Renal cortex interstitium (tissue), 11 donors: ENCODE data around the gene APRT. TPM values are rescaled to one million over a fixed set of nuclear protein-coding genes. Genes with fewer than 3 reads are reported as not detected.
A peak's percentile ranks its signal among the peaks of the same experiment; 100 is the strongest.
"Not testable (repeated sequence)": the region's sequence is repeated elsewhere in the genome, so short reads cannot be mapped to it uniquely, and the experiment has no call there.

Experiments
- DNase-seq, 11 donors: peaks; one replicate each; pipeline ENCODE4 v3.0.0-alpha.2; 2013; ENCODE audit warnings: low read depth in 9 of 11, low spot score in 4 of 11; ENCODE audit errors: extremely low read depth in 1 of 11
- polyA plus RNA-seq, 3 donors: library from polyadenylated mRNA; unstranded; fragments of 120-200 nt; gene quantifications; one replicate each; pipeline ENCODE4 v1.2.1, GENCODE V29; 2013; ENCODE audit not compliant: insufficient read length in 3 of 3

APRT gene
- polyA plus RNA-seq, 3 donors = 70.7 to 114 (median 97.3) TPM

DNA sequence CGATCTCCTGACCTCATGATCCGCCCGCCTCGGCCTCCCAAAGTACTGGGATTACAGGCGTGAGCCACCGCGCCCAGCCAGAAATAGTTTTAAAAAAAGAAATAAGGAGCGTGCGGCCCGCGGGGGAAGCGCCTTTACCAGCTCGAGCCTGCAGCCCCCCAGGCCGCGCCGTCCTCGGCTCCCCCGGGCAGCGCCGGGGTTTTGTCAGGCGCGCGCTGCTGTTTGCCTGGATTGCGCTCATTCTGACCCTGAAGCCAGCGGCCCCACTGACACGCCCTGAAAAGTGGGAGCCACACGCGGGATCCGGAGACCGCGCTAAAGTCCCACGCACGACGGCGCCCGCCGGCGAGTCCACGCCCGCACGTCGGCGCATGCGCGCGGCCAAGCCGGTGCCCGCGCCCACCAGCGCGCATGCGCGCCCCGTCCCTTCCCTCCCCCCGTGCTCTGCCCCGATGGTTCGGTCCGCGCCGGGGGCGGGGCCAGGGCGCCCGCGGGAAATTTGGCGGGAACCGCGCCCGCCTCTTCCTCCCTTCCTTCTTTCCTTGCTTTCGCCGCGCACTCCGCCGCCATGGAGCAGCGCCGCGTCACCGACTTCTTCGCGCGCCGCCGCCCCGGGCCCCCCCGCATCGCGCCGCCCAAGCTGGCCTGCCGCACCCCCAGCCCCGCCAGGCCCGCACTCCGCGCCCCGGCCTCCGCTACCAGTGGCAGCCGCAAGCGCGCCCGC lies 8.3 kb downstream of the APRT start, which contains the start of gene CDT1:
CDT1 (plus strand) TSS at position 526 of the 724 bp plus-strand sequence; CDS start at position 569, 43 bp downstream.
- peak in 8 of 11 donors; percentile 61 to 77 (median 68) for DNase-seq

DNA sequence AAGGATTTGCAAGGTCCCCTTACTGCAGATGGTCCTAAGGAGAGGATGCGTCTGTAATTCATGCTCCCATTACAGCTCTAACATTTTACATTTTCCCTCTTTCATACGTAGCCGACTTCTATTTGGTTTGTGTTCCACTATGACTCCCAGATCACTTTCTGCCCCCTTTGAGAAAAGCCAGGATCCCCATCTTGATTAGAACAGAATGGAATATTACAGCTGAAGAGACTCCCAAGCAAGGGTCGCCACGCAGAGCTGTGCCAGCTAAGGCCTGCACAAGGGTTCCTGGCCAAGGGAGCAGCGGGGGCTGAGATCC lies 11.5 kb downstream of the APRT start:
- DNase-seq = no peak

DNA sequence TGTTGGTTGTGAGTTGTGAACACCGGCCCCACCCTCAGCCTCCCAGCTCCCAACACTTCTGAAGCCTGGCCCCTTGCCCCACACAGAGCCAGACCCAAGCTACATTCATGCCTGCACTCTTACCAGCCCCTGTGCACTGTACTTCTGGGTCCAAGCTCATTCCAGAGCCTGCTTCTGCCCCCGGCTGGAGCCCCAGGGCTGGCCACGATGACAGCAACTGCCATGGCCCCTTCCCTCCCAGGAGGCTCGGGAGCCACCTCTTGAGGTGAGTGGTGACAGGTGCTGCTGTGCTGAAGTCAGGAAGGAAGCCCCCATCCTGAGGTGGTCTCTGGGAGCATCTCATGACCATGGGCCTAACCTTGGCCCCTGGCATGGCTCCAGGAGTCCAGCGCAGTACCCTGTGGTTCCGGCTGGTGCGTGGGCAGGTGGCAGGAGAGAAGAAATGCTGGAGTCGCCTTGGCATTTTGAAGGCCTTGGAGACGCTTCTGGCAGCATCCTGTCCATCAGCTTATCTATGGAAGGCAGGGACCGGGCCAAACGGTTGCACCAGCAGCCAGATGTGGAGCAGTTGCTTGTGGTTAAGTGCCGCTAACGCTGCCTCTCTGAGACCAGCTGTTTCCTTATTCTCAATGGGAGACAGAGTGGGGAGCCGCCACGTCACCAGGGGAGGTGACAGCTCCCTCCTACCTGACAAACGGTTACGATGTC lies 12.0 kb downstream of the APRT start:
- DNase-seq = no peak

DNA sequence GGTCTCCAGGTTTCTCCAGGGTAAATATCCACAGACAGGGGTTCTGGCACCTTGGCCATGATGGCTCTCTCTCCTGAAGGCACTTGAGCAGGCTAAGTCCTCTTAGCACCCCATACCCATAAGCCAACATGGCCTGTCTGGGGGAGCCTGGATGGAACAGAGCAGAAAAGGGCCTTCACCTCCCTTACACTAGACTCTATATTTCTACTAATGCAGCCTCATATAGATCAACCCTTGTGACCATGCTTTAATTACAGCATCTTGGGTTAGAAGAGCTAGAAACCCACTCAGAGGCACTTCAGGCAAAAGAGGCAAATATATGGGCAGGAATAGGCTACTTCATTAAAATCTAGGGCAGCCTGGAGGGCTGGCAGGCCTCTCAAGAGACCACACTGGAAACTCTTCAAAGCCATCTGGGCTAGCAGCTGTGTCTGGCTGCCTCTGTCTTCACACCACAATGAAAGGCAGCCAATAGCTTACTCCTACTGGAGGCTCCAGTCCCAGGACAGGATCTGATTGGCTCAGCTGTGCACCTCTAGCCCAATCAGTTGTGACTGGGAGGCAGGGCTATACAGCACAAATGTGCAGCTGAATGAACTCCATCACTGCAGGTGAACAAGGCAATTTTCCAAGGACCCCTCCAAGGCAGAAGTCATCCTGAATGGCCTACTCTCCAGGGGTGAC lies 12.8 kb downstream of the APRT start:
- no peak for DNase-seq

DNA sequence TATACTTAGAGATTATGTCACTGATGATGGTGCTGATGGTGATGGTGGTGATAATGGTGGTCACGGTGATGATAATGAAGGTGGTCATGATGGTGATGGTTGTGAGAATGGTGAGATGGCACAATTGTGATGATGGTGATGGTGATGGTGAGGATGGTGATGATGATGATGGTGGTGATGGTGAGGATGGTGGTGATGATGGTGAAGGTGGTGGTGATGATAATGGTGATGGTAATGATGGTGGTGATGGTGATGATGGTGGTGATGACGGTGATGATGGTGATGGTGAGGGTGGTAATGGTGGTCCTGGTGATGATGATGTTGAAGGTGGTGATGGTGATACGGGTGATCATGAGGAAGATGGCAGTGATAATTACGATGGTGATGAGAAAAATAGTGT lies 13.7 kb downstream of the APRT start:
- no peak for DNase-seq

DNA sequence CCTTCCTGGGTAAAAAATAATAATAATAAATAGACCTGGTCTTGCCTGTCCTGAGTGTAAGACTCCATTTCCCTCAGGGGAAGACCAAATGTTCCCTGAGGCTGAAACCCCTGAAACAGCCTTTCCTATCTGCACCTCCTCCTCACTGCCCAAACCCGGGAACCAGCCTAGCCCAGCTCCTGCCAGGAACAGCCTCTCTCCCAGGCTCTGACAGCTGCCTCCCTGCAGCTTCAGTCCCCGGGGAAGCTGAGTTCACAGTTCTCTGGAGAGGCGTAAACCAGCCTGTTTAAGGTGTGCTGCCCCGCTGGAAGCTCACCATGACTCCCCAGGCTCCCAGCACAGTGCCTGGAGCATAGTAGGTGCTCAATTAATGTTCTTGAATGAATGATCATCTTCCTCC lies 15.4 kb downstream of the APRT start:
- DNase-seq = no peak

DNA sequence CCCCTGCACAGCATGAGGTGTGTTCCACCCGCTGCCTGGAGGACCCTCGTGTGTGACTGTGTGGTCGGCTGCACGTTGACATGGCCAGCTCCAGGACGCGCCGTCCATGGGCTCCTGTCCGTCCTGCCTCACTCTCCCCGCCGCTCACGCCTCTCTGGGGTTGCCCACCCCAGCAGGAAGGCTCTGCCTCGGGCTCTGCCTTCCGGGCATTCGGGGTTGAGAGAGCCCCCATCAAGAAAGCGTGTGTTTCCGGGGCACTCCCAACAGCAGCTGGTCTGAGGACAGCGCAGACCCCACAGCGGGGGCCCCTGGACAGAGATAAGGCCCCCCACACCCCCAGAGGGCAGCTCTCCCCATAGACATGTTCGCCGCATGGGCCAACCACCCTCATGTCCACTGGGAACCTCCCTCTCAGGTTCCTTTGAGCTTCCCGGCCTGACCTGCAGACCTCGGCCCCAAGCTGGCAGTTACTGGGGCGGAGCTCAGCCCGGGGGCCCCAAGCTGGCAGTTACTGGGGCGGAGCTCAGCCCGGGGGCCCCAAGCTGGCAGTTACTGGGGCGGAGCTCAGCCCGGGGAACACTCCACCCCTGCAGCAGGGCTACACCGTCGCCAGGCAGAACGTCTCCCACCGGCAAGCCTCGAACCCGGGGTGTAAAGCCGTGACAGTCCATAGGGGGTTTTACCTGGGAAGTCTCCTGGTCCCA lies 18.3 kb downstream of the APRT start:
- no peak for DNase-seq

DNA sequence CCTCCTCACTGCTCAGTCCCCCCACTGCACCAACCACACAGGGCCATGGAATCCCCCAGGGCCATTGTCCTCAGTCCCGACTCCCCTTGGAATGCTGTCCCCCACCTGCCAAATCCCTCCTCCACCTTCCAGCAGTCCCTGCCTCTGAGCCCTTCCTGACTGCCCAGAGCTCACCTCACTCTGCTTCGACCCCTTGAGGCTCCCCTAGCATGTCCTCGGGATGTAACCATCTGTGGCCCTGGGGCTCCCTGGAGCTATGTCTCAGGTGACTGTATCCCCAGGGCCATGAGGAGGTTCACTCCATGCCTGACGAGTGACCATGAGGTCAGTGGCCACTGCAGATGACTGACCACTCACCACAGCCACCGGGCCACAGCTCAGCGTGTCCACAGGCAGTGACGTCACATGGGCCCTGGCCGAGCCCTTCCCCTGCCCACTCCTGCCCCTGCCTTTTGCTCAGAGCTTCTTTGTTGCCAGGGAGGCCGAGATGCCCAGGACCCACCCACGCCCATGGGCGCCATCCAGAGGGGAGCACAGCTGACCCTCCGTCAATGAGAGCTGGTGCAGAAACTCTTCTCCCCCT lies 19.0 kb downstream of the APRT start:
- no peak for DNase-seq

DNA sequence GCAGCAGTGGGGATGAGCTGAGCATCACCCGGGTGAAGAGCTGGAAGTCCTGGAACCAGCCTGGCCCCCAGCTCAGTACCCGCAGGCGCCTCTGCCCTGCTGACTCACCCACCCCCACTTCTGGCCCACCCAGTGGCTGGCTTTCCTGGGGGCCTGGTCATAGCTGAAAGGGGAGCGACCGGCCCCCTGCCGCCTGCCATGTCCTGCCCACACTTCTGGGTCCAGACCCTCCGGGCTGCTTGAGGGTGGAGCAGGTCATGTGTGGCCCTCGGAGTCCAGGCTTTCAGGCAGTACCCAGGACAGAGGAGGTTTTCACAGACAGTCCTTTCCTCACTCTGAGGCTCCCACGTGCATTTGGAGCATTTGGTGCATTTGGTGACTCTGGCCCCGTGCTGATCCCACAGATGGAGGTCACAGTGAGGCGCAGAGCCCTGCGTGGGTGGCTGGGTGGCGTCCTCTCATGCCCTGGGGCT lies 19.6 kb downstream of the APRT start:
- no peak for DNase-seq

DNA sequence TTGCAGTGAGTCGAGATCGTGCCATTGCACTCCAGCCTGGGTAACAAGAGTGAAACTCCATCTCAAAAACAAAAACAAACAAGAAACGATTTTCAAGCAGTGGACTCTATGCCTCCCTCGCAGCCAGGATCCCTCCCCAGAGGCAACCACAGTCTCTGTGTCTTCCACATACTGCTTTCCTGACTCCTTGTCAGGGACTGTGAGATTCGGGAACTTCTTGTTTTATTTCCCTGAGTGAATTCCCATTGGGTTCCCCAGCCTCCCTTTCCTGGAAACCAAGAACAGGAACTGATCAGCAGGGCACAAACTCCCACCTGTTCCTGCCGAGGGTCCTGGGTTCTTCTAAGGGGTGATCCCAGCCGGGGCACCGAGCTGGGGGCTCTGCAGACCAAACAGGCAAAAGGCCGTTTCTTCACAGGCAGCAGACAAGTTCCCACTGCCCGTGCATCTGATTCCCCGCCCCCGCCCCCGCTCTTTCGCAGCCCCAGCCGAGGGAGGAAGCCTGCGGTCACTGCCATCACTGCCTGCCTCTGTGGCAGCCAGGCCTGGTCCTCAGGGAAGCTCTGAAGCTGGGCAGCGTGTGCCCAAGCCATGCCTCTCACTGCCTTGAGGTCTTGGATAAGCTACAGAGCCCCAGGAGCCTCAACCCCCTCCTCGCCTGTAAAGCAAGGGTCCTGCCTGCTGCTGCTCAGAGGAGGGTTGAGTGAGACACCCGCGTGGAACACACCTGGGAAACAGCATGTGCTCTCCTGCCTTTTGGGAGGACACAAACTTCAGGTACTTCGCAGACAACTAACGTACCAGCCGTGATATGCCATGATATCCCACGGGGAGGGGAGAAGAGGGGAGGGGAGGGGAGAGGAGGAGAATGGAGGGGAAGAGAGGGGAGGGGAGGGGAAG lies 21.2 kb downstream of the APRT start:
- DNase-seq = no peak

DNA sequence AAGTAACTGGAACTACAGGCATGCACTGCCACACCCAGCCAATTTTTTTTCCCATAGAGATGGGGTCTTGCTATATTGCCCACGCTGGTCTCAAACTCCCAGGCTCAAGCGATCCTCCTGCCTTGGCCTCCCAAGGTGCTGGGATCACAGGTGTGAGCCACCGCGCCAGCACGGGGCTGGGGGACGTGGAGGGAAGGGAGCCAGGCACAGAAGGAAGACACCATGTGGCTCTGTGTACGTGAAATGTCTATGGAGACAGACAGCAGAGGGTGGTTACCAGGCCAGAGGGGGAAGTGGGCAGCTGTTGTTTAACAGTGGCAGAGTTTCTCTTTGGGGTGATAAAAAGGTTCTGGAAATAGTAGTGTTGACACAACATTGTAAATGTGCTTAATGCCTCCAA lies 22.1 kb downstream of the APRT start:
- no peak for DNase-seq

DNA sequence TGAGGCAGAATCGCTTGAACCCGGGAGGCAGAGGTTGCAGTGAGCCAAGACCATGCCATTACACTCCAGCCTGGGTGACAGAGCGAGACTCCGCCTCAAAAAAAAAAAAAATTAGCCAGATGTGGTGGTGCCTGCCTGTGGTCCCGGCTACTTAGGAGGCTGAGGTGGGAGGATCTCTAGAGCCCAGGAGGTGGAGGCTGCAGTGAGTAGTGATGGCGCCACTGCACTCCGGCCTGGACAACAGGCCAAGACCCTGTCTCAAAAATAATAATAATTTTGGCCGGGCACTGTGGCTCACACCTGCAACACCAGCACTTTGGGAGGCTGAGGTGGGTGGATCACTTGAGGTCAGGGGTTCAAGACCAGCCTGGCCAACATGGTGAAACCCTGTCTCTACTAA lies 23.0 kb downstream of the APRT start:
- not testable (repeated sequence) for DNase-seq

DNA sequence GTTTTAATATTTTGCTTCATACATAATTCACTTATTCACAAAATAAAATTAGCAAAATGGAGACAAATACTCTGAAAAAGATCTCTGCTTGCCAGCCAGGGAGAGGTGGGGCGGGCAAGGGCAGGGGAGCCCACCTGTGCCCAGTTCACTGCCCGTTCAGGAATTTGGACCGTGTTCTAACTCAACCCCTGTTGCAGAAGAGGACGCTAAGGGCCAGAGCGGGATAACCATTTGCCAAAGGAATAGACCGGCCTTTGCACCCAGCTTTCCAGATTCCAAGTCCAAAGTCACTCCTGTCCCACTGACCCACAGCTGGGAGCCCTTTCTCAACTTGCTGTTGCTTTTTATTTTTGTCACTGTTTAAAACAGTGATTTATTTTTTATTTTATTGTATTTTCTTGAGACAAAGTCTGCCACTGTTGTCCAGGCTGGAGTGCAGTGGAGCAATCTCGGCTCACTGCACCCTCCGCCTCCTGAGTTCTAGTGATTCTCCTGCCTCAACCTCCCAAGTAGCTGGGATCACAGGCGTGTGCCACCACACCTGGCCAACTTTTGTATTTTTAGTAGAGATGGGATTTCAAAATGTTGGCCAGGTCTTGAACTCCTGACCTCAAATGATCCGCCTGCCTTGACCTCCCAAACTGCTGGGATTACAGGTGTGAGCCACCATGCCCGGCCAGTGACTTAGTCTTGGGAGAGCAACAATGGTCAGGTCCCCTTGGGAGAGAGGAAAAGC lies 24.0 kb downstream of the APRT start:
- no peak for DNase-seq

DNA sequence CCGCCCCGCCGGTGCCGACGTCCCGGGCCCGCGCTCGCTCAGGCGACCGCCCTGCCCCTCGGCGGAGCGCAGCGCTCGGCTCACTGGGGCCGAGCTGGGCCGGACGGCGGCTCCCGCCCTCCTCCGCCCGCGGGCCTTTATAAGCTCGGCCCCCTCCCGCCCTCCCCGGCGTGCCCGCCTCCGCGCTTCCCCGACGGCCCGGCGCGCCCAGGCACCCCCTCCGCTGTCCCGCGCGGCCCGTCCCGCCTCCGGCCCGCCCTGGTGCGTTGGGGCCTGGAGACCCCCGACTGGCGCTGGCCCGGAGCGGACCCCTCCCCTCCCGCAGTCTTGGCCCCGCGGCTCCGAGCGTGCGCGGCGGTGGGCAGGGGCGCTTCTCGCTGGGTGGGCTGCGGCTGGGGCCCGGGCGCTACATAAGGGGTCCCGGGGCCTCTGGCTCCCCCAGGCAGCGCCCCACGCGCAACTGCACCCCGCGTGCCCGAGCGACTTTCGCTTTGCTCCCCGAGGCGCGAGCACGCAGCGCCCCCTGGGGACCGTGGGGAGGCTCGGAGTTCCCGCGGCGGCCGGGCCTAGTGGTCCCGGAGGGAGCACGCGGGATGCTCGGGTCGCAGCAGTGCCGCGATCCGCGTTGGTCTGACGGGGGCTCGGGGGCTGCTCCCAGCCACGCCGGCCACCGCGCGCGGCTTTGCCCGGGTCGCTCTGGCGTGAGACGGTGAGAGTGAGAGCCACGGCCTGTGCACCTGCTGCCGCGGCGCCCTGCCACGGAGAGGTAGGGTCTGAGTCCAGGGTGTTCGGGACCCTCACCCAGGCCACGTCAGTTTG lies 26.4 kb downstream of the APRT start, which contains the start of gene PIEZO1:
PIEZO1 (minus strand) TSS at position 115 of the 819 bp plus-strand sequence. CDS start 256 bp downstream, outside the sequence.
- DNase-seq = no peak

DNA sequence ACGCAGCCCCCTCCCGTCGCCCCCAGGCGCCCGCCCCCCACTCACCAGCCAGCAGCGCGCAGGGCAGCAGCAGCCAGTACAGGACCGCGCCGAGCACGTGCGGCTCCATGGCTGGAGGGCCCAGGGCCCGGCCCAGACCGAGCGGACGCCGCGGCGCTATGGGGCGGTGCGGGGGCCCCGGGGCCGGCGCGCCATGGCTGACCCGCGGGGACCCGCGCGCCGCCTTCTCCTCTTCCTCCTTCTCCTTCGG lies 26.9 kb downstream of the APRT start:
- no peak for DNase-seq

DNA sequence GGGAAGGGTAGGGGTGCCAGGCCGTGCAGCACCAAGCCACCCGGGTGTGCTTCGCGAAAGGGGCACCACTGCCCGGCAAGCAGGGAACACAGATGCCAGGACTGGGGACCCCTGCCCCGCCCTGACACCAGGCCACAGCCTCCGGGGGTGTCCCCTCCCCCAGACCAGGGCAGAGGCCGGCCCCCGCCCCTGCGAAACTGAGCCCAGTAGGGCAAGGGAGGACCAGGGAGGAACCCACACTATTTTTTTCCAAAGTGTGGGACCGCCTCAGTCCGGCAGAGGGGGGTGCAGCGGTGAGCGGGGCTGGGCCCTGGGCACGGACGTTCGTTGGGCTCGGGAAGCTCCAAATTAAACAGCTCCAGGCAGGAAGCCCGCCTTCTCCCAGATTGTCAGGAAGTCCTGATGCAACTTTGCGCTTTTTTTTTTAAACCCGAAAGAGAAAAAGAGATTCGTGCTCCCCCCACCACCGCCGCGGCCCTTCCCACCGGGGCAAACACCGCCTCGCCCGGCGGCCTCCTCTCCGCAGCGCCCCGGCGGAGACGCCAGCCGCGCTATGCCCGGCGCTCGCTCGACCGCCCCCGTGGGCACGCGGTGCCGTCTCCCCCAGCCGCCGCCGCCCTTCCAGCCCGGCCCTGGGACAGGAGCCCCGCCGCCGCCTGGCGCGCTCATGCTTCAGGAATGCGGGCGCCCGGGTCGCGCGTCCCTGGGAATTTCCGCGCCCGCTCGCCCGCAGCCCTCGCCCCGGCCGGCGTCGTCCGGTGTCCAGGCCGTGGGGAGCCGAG lies 27.5 kb downstream of the APRT start:
- no peak for DNase-seq
